GM21723 (cell line): ENCODE measurements around the gene SRBD1.
A peak's percentile ranks its signal among the peaks of the same experiment; 100 is the strongest.

ENCODE experiments used
- ATAC-seq: cut with Tn5 transposase; IDR thresholded peaks from one replicate; pipeline ENCODE4 v1.9.1; 2021; ENCODE audit warnings: mild to moderate bottlenecking, moderate library complexity; ENCODE audit not compliant: unreplicated experiment

SRBD1 gene

GRCh38 chr2:45596761-45597160 lies 14.3 kb downstream of the SRBD1 start:
- no peak for ATAC-seq

GRCh38 chr2:45595721-45596435 lies 15.2 kb downstream of the SRBD1 start:
- no peak for ATAC-seq

- no peak for ATAC-seq
Measured at GRCh38 chr2:45591073-45591472, 20.0 kb downstream of the SRBD1 start.

- ATAC-seq, result no peak
Measured at GRCh38 chr2:45588158-45588829, 22.8 kb downstream of the SRBD1 start.

- no peak for ATAC-seq
Measured at GRCh38 chr2:45586600-45586999, 24.5 kb downstream of the SRBD1 start.

GRCh38 chr2:45585267-45585861 lies 25.7 kb downstream of the SRBD1 start:
- no peak for ATAC-seq

GRCh38 chr2:45583977-45584376 lies 27.1 kb downstream of the SRBD1 start:
- no peak for ATAC-seq

GRCh38 chr2:45582522-45582921 lies 28.5 kb downstream of the SRBD1 start:
- no peak for ATAC-seq

GRCh38 chr2:45578056-45578843 lies 32.8 kb downstream of the SRBD1 start:
- no peak for ATAC-seq

- ATAC-seq, result no peak
Measured at GRCh38 chr2:45577441-45577840, 33.6 kb downstream of the SRBD1 start.

GRCh38 chr2:45575881-45576280 lies 35.2 kb downstream of the SRBD1 start:
- ATAC-seq, result no peak

GRCh38 chr2:45572979-45573378 lies 38.1 kb downstream of the SRBD1 start:
- ATAC-seq, result no peak

- no peak for ATAC-seq
Measured at GRCh38 chr2:45571940-45572339, 39.1 kb downstream of the SRBD1 start.

- no peak for ATAC-seq
Measured at GRCh38 chr2:45570671-45571334, 40.3 kb downstream of the SRBD1 start.

- no peak for ATAC-seq
Measured at GRCh38 chr2:45568935-45569334, 42.1 kb downstream of the SRBD1 start.

- ATAC-seq, result peak; percentile 96
Measured at GRCh38 chr2:45567974-45568789, 42.9 kb downstream of the SRBD1 start.

- peak; percentile 12 for ATAC-seq
Measured at GRCh38 chr2:45567288-45567963, 43.6 kb downstream of the SRBD1 start.

- no peak for ATAC-seq
Measured at GRCh38 chr2:45559436-45559835, 51.6 kb downstream of the SRBD1 start.

- ATAC-seq, result no peak
Measured at GRCh38 chr2:45554742-45555140, 56.3 kb downstream of the SRBD1 start.
